HepG2 (cell line): ENCODE data around the gene TBC1D10B. TPM values are rescaled to one million over a fixed set of nuclear protein-coding genes. Genes with fewer than 3 reads are reported as not detected.

Source experiments
- ATF6 ChIP-seq: sonication (generic); formaldehyde crosslinking; conservative IDR thresholded peaks from 2 replicates; pipeline ENCODE4 v1.4.0; 2020; ENCODE audit warnings: missing genetic modification reagents
- CC2D1A ChIP-seq: sonication (generic); formaldehyde crosslinking; IDR thresholded peaks from 2 replicates; pipeline ENCODE4 v1.8.1; 2023; ENCODE audit warnings: mild to moderate bottlenecking, missing genetic modification reagents
- CHD2 ChIP-seq: IDR thresholded peaks from 2 replicates; pipeline ENCODE4 v1.6.1; 2011; ENCODE audit warnings: low read depth, low read length, improper control_type of control experiment
- E2F1 ChIP-seq: sonication (generic); formaldehyde crosslinking; IDR thresholded peaks from 2 replicates; pipeline ENCODE4 v1.5.0; 2020; ENCODE audit warnings: missing genetic modification reagents
- FOXJ3 ChIP-seq: sonication (generic); formaldehyde crosslinking; IDR thresholded peaks from 2 replicates; pipeline ENCODE4 v1.4.0; 2020; ENCODE audit warnings: missing genetic modification reagents, mild to moderate bottlenecking, borderline replicate concordance
- GFI1 ChIP-seq: sonication (generic); formaldehyde crosslinking; IDR thresholded peaks from 2 replicates; pipeline ENCODE4 v1.5.0; 2020; ENCODE audit warnings: missing genetic modification reagents, mild to moderate bottlenecking, borderline replicate concordance
- HDAC1 ChIP-seq: sonication (generic); formaldehyde crosslinking; IDR thresholded peaks from 2 replicates; pipeline ENCODE4 v1.5.1; 2020; ENCODE audit warnings: mild to moderate bottlenecking, missing genetic modification reagents
- HMG20B ChIP-seq: conservative IDR thresholded peaks from 2 replicates; pipeline ENCODE4 v1.6.1; 2016; ENCODE audit warnings: missing genetic modification reagents, missing compliant biosample characterization
- MEIS2 ChIP-seq: sonication (generic); formaldehyde crosslinking; IDR thresholded peaks from 2 replicates; pipeline ENCODE4 v1.9.0; 2021; ENCODE audit warnings: mild to moderate bottlenecking, missing genetic modification reagents
- MIER2 ChIP-seq: IDR thresholded peaks from 2 replicates; pipeline ENCODE4 v1.6.1; 2016; ENCODE audit warnings: missing biosample characterization, missing genetic modification reagents
- MXI1 ChIP-seq: IDR thresholded peaks from 3 replicates; pipeline ENCODE4 v1.6.1; 2012; ENCODE audit warnings: low read depth, low read length, inconsistent platforms, borderline replicate concordance
- PRDM10 ChIP-seq: sonication (generic); formaldehyde crosslinking; IDR thresholded peaks from 2 replicates; pipeline ENCODE4 v1.4.0; 2020; ENCODE audit warnings: low read depth, missing genetic modification reagents
- RFX1 ChIP-seq: fragments of 450-650 bp; IDR thresholded peaks from 2 replicates; pipeline ENCODE4 v1.6.1; 2017
- THYN1 ChIP-seq: sonication (generic); formaldehyde crosslinking; IDR thresholded peaks from 2 replicates; pipeline ENCODE4 v1.8.1; 2023; ENCODE audit warnings: low read depth, mild to moderate bottlenecking, moderate library complexity, missing genetic modification reagents, borderline replicate concordance
- TRIM24 ChIP-seq: sonication (generic); formaldehyde crosslinking; IDR thresholded peaks from 2 replicates; pipeline ENCODE4 v1.8.0; 2022; ENCODE audit warnings: mild to moderate bottlenecking, missing genetic modification reagents
- XBP1 ChIP-seq: sonication (generic); formaldehyde crosslinking; IDR thresholded peaks from 2 replicates; pipeline ENCODE4 v1.5.0; 2020; ENCODE audit warnings: missing genetic modification reagents
- ZEB1 ChIP-seq: IDR thresholded peaks from 2 replicates; pipeline ENCODE4 v1.6.1; 2012; ENCODE audit warnings: mild to moderate bottlenecking, low read depth, inconsistent platforms; ENCODE audit not compliant: insufficient replicate concordance
- ZNF280B ChIP-seq: sonication (generic); formaldehyde crosslinking; IDR thresholded peaks from 2 replicates; pipeline ENCODE4 v1.5.0; 2020; ENCODE audit warnings: missing genetic modification reagents, mild to moderate bottlenecking, borderline replicate concordance
- ZNF431 ChIP-seq: sonication (generic); formaldehyde crosslinking; IDR thresholded peaks from 2 replicates; pipeline ENCODE4 v1.9.0; 2022; ENCODE audit warnings: missing genetic modification reagents, low read depth, mild to moderate bottlenecking, borderline replicate concordance
- ZNF772 ChIP-seq: sonication (generic); formaldehyde crosslinking; IDR thresholded peaks from 2 replicates; pipeline ENCODE4 v1.5.0; 2020; ENCODE audit warnings: mild to moderate bottlenecking, missing genetic modification reagents
- polyA plus RNA-seq, 8 experiments: library from polyadenylated mRNA; depleted of rRNA in 3 of 8; stranded (reverse) in 7 of 8; unstranded in 1 of 8; fragments of >200 nt; fragmentation: Illumina TruSeq in 4 of 8; extraction: Trizol in 4 of 8; gene quantifications; 2 replicates each; pipeline versions ENCODE4 v1.2.1 to v1.2.3, GENCODE V29; 2011 to 2016; ENCODE audit warnings: low read depth in 4 of 8, missing spikeins in 1 of 8, mixed read lengths in 1 of 8; ENCODE audit not compliant: insufficient read depth in 1 of 8
- total RNA-seq, 5 experiments: library from RNA; depleted of rRNA; stranded (reverse); fragments of >200 nt; fragmentation: Illumina TruSeq; extraction: Trizol; gene quantifications; 2 replicates each; pipeline ENCODE4 v1.2.3, GENCODE V29; 2016; ENCODE audit warnings: low read depth in 1 of 5

The TBC1D10B gene
- total and polyA plus RNA-seq, 2 of the 13 experiments (the other 11 are each of a cell fraction or from before 2014, with no cell fraction given): 15.7 to 24.8 TPM

GRCh38 chr16:30335598-30336474 lies 34.5 kb downstream of the TBC1D10B start (continued):
- TF ChIP-seq PRDM10 (CRISPR knock-in tag): peak; percentile 70; the same call in 1 of the 2 replicates
- 0 out of 2 replicates have a peak, but pooled peaks have one; percentile 61 for TF ChIP-seq MIER2
- 0 out of 2 replicates have a peak, but pooled peaks have one; percentile 37 for TF ChIP-seq FOXJ3 (CRISPR knock-in tag)
- TF ChIP-seq MEIS2 (CRISPR knock-in tag): no peak; the same call in 1 of the 2 replicates
- TF ChIP-seq XBP1 (CRISPR knock-in tag): 0 out of 2 replicates have a peak, but pooled peaks have one; percentile 36
- TF ChIP-seq ZNF772: peak; percentile 71; the same call in 1 of the 2 replicates
- no peak for TF ChIP-seq ZEB1
- no peak for TF ChIP-seq CHD2
- TF ChIP-seq RFX1: no peak
- TF ChIP-seq GFI1 (CRISPR knock-in tag): peak; percentile 85
- TF ChIP-seq HDAC1 (CRISPR knock-in tag): peak; percentile 79
- TF ChIP-seq TRIM24: no peak
- peak; percentile 72; the same call in 1 of the 3 replicates for TF ChIP-seq MXI1
- no peak; the same call in 1 of the 2 replicates for TF ChIP-seq THYN1
- no peak for TF ChIP-seq CC2D1A (CRISPR knock-in tag)
- TF ChIP-seq ZNF280B (CRISPR knock-in tag): no peak; the same call in 1 of the 2 replicates
- no peak for TF ChIP-seq HMG20B (CRISPR knock-in tag)
- no peak; the same call in 1 of the 2 replicates for TF ChIP-seq E2F1 (CRISPR knock-in tag)
- no peak for TF ChIP-seq ATF6
- TF ChIP-seq ZNF431 (CRISPR knock-in tag): no peak; the same call in 1 of the 2 replicates
